GM21367 (cell line): Measurements from ENCODE around the gene PODN.

Experiments used
- ATAC-seq: cut with Tn5 transposase; IDR thresholded peaks from one replicate; pipeline ENCODE4 v1.9.1; 2021; ENCODE audit not compliant: unreplicated experiment

The PODN gene, protein sequence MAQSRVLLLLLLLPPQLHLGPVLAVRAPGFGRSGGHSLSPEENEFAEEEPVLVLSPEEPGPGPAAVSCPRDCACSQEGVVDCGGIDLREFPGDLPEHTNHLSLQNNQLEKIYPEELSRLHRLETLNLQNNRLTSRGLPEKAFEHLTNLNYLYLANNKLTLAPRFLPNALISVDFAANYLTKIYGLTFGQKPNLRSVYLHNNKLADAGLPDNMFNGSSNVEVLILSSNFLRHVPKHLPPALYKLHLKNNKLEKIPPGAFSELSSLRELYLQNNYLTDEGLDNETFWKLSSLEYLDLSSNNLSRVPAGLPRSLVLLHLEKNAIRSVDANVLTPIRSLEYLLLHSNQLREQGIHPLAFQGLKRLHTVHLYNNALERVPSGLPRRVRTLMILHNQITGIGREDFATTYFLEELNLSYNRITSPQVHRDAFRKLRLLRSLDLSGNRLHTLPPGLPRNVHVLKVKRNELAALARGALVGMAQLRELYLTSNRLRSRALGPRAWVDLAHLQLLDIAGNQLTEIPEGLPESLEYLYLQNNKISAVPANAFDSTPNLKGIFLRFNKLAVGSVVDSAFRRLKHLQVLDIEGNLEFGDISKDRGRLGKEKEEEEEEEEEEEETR

DNA sequence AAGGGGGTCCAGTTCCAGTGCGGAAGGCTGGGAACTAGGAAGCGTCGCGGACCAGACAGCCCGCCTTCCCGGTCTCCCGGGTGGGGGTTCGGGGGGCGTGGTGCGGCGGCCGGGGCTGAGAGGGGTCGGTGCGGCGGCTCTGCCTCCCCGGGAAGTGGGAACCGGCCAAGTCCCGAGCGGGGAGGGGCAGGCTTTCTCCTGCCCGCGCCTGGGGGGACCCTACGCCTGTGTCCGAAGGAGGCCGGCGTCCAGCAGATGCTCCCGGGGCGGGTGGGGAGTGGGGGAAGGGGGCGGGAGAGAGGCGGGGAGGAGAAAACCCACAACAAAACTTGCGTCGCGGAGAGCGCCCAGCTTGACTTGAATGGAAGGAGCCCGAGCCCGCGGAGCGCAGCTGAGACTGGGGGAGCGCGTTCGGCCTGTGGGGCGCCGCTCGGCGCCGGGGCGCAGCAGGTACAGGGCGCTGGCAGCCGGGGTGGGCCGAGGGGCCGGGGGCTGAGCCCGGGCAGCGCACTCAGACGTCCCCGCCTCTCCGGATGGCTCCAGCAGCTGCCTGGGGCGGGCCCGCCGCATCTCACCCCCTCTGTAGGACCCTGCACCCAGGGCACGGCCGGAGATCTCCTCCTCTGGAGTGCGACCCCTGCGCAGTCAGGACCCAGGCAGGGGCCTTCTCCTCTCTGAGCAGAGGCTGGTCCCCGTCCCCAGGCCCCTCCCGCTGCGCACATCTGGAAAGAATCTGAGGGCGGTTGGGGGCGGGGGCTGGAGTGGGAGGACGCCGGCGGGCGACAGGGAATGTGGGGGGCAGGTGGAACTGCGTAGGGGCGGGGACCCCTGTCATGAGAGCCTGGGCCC lies at the start of gene PODN:
Gene PODN (plus strand): TSS at position 355 of the 849 bp plus-strand sequence. CDS start 7,643 bp downstream, outside the sequence.
- ATAC-seq: no peak

DNA sequence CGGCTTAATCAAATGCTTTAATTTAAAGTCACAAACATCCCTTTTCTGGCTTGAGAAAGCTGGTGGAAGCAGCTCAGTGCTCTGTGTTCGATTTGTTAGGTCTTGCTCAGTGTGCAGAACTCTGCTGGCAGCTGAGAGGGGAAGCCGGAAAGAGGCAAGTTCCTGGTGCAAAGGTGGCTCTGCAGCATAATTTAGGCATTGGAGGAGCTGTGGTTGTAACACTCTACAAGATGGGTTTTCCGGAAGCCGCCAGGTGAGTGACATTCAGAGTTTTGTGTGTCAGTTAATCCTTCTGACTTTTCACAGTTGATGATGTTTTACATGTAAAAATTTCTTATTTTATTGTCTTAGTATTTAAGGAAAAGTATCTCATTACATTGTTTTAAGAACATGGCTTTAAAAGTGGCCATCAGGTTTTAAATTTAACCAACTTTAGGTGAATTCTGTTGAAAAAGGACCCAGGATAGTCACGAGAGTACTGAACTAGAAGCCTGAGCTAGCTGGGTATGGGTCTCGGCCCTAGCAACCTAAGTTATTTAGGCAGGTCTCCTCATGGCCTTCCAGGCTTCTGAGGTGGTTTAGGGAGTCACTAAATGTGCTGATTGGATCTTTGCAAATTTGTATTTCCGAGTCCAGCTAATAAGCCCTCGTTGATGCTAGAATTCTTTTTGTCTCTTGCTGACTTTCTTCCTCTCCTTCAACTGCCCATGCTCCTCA lies 47.1 kb upstream of the PODN start:
- peak; percentile 84 for ATAC-seq

DNA sequence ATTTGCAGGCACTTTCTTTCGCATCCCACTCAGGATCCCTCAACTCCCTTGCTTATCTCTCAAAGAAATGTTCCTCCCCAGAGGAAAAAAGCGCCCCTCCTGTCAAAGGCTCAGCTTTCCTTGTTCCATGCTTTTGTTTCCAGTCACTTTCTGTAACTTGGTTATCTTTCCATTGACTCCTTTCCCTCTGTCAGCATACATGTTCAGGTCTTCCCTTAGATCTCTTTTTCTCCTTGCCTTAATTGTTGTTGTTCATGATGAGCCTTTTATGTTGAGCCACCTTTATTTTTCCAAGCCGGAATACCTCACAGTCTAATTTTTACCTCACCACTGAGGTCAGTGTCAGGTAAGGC lies 46.5 kb upstream of the PODN start:
- ATAC-seq: no peak

DNA sequence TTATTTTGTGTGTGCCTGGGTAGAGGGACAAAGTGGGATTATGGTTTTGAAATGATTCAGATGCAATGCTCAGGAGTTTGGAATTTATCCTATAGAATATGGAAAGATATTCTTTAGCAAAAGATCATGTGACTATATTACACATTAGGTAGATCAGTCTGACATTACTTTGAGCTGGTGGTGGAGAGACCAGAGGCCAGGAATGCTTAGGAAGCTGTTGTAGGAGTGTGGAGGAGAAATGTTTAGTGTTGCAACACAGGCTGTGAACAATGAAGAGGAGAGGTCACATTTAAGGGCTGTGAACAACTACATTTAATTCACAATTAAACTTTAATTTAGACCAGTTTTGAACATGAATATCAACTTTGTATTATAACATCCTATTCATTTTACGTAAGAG lies 45.3 kb upstream of the PODN start:
- no peak for ATAC-seq

DNA sequence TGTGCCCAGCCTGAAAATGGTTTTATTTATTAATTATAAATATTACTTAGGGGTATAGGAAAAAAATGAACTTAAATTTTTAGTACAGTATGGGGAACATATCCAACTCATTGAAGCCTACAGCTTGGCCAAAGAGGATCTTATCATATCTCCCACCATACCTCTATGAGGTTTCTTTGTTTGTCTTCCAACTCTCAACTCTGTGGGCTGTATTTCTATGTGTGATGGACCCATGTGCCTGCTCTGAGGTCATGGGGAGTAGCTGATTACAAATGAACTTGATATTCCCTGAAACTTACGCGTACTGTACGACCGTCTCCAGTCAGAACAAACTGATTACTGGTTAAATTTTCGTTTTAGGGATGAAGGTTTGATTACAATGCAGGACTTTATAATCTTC lies 41.4 kb upstream of the PODN start:
- ATAC-seq: no peak

DNA sequence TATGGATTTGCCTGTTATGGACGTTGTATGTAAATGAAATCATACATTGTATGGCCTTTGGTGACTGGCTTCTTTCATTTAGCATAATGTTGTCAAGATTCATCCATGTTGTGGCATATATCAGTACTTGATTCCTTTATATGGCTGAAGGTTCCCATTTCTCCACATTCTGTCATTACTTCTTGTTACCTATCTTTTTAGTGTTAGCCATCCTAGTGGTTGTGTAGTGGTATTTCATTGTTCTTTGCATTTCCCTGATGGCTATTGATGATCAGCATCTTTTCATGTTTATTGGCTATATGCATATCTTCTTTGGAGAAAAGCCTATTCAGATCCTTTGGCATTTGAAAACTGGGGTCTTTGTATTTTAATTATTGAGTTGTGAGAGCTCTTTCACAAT lies 39.8 kb upstream of the PODN start:
- ATAC-seq: no peak

DNA sequence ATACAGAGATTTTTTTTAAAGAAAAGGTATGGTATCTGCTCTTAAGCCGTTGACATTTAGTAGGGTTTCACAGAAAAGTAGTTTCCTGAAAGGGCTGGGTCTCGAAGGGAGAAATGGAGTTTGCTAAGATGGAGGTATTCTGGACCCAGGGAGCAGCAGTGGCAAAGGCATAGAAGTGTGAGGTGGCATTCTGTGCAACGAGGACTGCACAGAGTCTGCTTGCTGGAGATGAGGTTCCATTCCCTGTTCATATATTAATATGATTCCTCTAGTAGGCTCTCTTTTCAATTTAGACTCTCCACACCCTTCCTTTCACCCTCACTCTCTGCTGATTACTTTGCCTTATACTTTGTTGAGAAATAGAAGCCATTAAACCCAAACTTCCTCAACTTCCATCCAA lies 38.5 kb upstream of the PODN start:
- ATAC-seq: no peak

DNA sequence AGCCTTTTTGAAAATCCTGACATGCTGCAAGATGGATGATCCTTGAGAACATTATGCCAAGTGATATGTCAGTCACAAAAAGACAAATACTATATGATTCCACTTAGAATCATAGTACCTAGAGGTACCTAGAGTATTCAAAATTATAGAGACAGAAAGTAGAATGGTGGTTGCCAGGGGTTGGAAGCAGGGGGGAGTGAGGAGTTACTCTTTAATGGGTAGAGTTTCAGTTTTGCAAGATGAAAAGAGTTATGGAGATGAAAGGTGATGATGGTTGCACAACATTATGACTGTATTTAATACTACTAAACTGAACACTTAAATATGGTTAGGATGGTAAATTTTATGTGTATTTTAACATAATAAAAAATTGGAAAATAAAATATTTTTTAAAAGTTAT lies 37.9 kb upstream of the PODN start:
- no peak for ATAC-seq

DNA sequence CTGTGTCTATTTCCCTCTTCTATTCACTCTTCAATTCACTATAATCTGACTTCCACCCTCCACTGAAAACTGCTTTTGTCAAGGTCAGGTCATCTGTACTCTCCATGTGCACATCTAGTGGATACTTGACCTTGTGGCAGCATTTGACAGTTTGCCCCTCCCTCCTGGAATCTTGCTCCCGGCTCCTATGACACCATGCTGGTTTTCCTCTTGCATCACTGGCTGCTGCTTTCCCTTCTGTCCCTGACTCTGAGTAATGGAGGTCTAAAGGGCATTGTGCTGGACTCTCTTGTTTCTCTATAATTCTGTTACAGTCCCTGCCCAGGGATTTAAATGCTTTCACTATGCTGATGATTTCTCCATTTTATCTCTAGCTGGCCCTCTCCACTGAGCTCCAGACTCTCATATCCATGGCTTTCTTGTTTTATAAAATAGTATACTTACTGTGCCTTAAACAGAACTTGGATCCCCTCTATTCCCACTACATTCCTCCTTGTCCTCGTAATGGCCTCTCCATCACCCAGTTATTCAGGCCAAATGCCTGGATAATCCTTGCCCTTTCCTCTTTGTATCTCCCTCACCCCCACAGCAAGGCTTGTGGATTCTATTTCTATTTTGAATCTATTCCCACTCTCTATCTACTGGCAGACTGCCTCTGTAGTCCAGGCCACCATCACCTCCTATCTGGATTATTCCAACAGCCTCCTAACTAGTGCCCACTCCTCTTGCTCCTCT lies 36.8 kb upstream of the PODN start:
- no peak for ATAC-seq

DNA sequence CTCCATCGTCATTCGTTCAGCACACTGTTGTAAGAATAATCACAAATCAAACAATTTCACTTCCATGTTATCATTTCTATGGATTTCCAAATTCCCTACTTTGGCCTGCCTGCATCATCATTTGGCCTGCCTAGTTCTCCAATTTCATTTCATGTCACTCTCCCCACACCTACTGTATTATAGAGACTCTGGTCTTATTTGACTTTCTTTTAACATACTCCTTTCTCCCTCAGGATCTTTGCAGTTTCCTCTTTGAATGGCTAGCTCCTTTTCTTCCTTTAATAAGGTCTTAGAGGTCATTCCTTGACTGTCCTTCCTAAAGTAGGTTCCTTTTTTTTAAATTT lies 36.3 kb upstream of the PODN start:
- no peak for ATAC-seq

DNA sequence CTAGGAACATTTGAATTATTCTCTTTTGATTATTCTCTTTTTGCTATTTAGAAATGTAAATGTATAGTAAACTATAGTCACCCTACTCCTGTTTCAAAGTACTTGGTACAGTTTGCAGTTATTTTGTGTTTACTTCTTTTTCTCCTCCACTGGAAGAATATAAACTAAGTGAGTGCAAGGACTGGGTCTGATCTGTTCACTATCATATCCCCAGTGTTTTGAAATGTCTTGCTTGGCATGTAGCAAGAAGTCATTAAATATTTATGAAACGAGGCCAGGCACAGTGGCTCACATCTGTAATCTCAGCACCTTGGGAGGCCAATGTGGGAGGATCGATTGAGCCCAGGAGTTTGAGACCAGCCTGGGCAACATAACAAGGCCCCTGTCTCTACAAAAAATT lies 35.8 kb upstream of the PODN start:
- no peak for ATAC-seq

DNA sequence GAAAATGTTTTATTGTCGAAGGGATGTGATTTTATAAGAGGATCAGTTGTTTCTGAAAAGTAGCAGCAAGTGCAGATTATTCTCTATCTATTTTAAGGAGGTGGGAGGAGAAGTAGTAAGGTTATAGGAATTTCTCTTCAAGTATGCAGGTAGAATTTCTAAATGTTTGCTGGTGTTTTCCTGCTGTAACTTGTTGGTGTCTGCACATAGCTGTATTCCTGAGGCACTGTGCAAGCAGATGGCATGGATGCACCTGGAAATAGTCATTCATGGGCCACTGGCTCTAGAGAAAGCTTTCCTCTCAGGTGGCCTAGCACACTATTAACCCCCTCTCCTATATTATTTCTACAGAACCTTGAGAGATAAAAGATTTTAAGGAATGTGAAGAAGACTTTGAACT lies 30.3 kb upstream of the PODN start:
- no peak for ATAC-seq

DNA sequence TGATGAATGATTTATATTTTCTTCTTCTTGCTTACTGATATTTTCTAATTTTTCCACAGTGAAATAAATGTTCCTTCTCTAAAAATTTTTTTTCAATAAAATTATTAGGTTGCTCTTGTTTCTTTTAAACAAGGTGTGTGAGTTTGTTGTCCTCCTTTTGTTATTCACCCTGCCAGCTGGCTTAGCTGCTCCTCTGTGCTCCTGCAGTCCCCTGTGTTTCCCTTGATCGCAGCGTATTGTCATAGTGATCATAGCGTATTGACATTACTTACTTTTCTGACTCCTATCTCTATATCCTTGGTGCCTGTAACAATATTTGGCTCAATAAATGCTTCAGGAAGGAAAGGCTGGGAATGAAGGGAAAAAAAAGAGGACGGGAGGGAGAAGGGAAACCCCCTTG lies 24.9 kb upstream of the PODN start:
- ATAC-seq: no peak

DNA sequence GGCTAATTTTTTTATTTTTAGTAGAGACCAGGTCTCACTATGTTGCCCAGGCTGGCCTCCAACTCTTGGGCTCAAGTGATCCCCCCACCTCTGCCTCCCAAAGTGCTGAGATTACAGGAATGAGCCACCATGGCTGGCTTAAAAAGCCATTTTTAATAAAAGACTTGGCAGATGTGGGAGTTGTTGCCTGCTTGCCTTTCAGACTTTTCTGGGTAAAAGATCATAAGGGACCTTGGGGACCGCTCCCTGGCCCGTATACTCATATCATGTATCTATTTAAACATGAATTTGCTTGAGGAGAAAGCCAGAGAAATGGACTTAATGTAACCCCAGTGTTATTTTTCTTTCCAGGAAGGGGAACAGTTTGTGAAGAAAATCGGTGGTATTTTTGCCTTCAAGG lies 23.4 kb upstream of the PODN start:
- no peak for ATAC-seq

DNA sequence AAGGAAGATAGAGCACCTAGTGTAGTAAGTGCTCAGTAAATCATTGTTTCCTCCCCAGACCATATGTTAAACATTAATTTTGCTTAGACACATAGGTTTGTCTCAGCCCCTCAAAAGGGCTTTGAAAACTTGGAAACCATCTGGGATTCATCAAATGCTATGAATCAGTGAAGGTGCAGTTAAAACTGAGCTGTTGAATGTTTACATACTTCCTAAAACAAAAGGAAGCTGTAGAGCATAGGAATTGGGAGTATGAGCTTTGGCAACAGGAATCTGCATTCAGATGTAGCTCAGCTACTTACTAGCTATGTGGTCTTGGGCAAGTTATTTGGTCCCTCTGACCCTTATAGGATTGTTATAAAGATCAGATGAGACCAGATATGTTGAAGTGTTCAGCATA lies 18.7 kb upstream of the PODN start:
- no peak for ATAC-seq

DNA sequence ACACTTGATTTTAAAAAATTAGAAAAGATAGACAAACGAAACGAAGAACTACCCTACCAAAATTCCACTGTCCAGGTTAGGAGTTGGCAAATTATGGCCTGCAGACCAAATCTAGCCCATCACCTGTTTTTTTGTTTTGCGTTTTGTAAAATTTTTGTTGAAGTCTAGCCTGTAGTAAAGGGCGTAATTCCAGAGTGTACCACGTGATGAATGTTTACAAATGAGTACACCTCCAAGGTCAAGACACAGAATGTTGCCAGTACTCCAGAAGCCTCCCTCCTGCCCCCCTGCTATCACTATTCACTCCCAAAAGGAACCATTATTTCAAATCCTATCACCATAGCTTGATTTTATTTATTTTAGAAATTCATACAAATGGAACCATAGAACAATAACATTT lies 17.1 kb upstream of the PODN start:
- ATAC-seq: no peak

DNA sequence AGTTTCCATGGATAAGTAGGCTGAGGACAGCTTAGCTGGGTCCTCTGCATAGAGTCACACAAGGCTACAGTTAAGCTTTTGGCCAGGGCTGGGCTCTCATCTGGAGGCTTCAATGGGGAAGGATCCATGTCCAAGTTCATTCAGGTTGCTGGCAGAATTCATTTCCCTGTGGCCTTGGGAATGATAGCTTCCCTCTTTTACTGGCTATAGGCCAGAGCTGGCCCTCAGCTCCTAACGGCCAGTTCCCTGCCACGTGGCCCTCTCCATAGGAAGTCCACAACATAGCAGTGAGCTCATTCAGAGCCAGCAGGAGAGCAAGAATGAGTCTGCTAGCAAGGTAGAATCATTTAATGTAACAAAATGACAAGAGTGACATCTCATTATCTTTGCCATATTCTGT lies 15.1 kb upstream of the PODN start:
- no peak for ATAC-seq

DNA sequence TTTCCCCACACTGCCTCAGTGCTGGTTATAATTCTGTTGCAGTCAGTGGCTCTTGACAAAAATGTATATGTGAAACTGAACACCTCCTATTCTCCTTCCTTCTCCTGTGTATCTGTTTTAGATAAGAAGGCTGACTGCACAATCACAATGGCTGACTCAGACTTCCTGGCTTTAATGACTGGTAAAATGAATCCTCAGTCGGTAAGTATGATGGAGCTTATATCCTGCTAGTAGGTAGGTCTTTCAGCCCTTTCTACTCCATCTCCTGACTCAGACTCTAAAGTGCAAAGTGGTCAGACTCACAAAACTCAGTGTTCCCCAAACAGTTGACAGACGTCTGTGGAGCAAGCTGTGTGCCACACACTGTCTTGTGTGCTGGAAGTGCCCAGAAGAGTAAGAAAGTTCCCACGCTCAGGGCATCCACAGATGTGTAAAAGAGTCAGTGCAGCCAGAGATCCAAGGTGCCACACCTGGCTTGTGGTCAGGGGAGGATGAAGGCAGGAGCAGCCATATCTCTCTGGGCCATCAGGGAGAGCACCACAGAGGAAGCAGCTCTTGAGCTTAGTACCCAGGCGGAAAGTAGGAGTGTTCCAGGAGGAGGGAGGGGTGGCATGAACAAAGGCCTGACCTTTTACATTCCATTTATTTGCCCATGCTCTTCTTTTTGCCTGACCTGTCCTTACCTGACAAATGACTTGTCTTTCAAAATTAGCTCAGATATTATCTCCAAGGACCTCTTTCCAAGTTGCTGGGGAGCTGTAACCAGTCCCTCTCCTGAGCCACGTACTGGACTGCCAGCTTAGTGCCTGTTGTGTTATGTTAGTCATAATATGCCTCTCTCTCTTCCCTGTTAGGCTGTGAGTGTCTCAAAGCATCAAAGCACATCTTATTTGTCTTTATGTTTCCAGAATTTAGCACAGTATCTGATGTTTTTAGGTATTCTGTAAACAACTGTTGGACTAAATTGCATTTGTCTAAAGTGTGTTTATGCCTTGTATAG lies 14.0 kb upstream of the PODN start:
- ATAC-seq: no peak

DNA sequence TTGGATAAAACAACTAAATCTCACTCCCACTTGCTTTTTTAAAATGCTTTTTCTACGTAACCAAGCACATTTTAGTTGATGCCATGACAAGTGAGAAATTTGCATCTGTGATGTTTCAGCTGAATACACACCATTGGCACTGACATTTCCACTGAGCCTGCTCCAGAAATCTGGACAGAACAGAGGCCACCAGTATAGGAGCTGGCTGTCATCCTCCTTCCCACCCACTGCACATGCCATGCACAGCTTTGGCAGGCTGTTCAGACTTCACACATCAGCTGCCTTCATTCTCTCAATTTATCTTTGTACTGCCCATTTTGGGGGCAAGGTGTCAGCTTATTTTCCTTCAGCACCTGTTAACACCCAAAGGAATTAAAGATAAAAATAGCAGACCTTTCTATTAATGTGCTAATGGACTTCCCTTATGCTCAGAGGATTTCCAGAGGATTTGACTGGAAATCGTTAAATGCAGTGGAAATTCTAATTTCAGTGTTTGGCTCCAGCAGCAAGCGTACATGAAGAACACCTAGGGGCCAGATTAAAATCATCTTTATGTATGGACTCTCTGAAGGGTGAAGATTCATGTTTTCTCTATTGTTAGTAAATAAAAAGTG lies 12.9 kb upstream of the PODN start:
- ATAC-seq: no peak
